AG09309 (cell line): ENCODE data around the gene OR2V1.
A peak's percentile ranks its signal among the peaks of the same experiment; 100 is the strongest.
"Not testable (repeated sequence)": the region's sequence is repeated elsewhere in the genome, so short reads cannot be mapped to it uniquely, and the experiment has no call there.

ENCODE experiments used
- DNase-seq: peaks from one replicate; pipeline ENCODE4 v3.0.0-alpha.2; 2010; ENCODE audit warnings: low read depth
- H3K4me3 ChIP-seq: 2 replicates; pipeline ENCODE4 v1.5.1; 2011; ENCODE audit warnings: mild to moderate bottlenecking, low read depth, low read length, moderate library complexity; ENCODE audit not compliant: control insufficient read depth
- CTCF ChIP-seq: IDR thresholded peaks from 2 replicates; pipeline ENCODE4 v1.5.1; 2011; ENCODE audit warnings: mild to moderate bottlenecking, low read depth, low read length, inconsistent platforms; ENCODE audit not compliant: insufficient read depth, control insufficient read depth; ENCODE audit errors: missing control alignments

Gene OR2V1

GRCh38 chr5:181164076-181164952 is 33.3 kb upstream of the OR2V1 start:
- DNase-seq: no peak
- TF ChIP-seq CTCF: no peak
- no peak overlapping the region for H3K4me3 ChIP-seq

- no peak for DNase-seq
- TF ChIP-seq CTCF: no peak
- H3K4me3 ChIP-seq: no peak overlapping the region
Measured at GRCh38 chr5:181163487-181164075, 32.6 kb upstream of the OR2V1 start.

GRCh38 chr5:181161534-181162175 is 30.7 kb upstream of the OR2V1 start:
- DNase-seq: no peak
- no peak for TF ChIP-seq CTCF
- H3K4me3 ChIP-seq: no peak overlapping the region

- peak overlapping the region; percentile 39 for H3K4me3 ChIP-seq
- DNase-seq: not testable (repeated sequence)
Measured at GRCh38 chr5:181160755-181161533, 30.0 kb upstream of the OR2V1 start.

- H3K4me3 ChIP-seq: peak overlapping the region; percentile 39
- no peak for DNase-seq
- TF ChIP-seq CTCF: no peak
Measured at GRCh38 chr5:181160152-181160754, 29.3 kb upstream of the OR2V1 start.

GRCh38 chr5:181159286-181160151 is 28.6 kb upstream of the OR2V1 start:
- TF ChIP-seq CTCF: peak; percentile 94
- no peak for DNase-seq
- no peak overlapping the region for H3K4me3 ChIP-seq
